Measurements from ENCODE around the gene PIK3AP1.

The PIK3AP1 gene

GRCh38 chr10:96570983-96571964, 149.0 kb downstream of the PIK3AP1 start:
- no peak for DNase-seq (ENCODE audit: low read depth)
- H3K4me3 ChIP-seq (ENCODE audit: low read length), result no peak overlapping the region
- TF ChIP-seq CTCF (conservative IDR thresholded peaks at IDR 0.05; ENCODE audit: low read length), result no peak

DNA sequence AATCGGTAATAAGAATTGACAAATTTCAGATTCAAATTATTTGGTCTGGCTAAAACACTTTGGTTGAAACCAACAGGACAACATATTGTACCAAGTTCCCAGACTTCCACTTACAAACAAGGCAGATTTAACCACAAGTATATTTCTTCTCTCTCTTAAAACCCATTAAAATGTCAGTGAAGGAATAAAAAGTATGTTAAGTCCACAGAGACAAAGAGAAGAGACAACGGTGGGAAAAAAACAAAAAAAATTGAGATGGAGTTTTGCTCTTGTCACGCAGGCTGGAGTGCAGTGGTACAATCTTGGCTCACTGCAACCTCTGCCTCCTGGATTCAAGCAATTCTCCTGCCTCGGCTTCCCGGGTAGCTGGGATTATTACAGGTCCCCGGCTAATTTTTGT, 149.8 kb downstream of the PIK3AP1 start:
- DNase-seq (ENCODE audit: low read depth), result peak; percentile 16
- no peak overlapping the region for H3K4me3 ChIP-seq (ENCODE audit: low read length)
- TF ChIP-seq CTCF (conservative IDR thresholded peaks at IDR 0.05; ENCODE audit: low read length), result no peak

GRCh38 chr10:96568402-96568801, 151.9 kb downstream of the PIK3AP1 start:
- TF ChIP-seq CTCF (conservative IDR thresholded peaks at IDR 0.05; ENCODE audit: low read length), result no peak
- DNase-seq (ENCODE audit: low read depth), result no peak
- no peak overlapping the region for H3K4me3 ChIP-seq (ENCODE audit: low read length)

DNA sequence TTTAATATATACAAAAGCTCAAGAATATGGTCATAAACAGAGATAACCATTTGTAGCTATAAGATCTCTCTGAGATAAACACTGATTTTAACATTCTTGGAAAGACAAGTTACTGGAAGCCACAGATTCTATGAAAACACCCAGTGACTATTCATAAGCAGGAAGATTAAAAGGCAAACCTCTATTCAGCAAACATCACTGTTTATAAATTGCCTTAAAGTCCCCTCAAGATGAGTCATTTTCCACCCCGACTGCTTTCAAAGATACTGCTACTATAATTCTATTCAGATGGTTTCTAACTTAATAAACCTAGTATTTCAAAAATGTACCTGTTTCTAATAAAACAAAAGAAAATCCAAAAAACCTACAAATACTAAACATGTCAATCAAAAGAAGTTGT, 154.5 kb downstream of the PIK3AP1 start:
- TF ChIP-seq CTCF (conservative IDR thresholded peaks at IDR 0.05; ENCODE audit: low read length), result no peak
- peak; percentile 47 for DNase-seq (ENCODE audit: low read depth)
- H3K4me3 ChIP-seq (ENCODE audit: low read length), result no peak overlapping the region

- DNase-seq (ENCODE audit: low read depth), result no peak
- H3K4me3 ChIP-seq (ENCODE audit: low read length), result no peak overlapping the region
- no peak for TF ChIP-seq CTCF (conservative IDR thresholded peaks at IDR 0.05; ENCODE audit: low read length)
Measured at GRCh38 chr10:96560966-96561887, 159.1 kb downstream of the PIK3AP1 start.

DNA sequence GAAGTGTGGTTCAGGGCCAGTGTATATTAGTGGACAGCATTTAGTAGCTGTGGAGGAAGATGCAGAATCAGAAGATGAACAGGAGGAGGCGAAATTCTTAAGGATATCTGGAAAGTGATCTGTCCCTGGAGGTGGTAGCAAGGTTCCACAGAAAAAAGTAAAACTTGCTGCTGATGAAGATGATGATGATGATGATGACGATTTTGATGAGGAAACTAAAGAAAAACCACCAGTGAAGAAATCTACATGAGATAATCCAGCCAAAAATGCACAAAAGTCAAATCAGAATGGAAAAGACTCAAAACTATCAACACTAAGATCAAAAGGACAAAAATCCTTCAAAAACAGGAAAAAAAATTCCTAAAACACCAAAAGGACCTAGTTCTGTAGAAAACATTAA, 159.8 kb downstream of the PIK3AP1 start:
- DNase-seq (ENCODE audit: low read depth), result no peak
- no peak overlapping the region for H3K4me3 ChIP-seq (ENCODE audit: low read length)
- no peak for TF ChIP-seq CTCF (conservative IDR thresholded peaks at IDR 0.05; ENCODE audit: low read length)

Measured in AG10803 (cell line).